ENCODE measurements around the gene RGS6. TPM values are rescaled to one million over a fixed set of nuclear protein-coding genes. Genes with fewer than 3 reads are reported as not detected.

RGS6 gene
- total and polyA plus RNA-seq, 4 donors = 0.21 to 5.4 (median 0.45) TPM

DNA sequence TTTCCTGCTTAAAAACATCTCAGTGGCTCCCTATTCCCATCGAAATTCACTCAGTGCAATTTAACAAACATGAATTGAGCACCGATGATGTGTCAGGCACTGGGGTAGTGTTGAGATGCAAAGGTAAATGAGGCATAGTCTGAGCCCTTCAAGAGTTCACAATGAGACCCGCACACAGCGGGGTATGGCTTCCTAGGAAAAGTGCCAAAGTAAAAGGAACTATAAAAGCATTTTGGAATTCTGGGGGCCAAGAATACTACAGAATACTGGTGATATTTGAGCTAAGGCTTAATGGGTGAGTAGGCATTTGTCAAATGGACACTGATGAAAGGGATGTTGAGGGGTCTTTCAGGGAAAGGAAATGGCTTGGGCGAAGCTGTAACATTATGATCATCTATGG lies 646.3 kb downstream of the RGS6 start:
- no peak for ATAC-seq (ENCODE audit: insufficient read depth, low FRiP score)
- Histone ChIP-seq H3K9me3 (ENCODE audit: control insufficient read depth in 4 of 4, insufficient read depth in 3 of 4, low read length in 3 of 4) (no peaks in the 10 kb centered on the region), H3K9ac (ENCODE audit: insufficient read depth in 1 of 2, low read length in 2 of 2) (no peak overlapping the region), H3K36me3 (ENCODE audit: control insufficient read depth in 4 of 4, insufficient read depth in 4 of 4, low read length in 4 of 4) (no peaks in the 10 kb centered on the region), H3K27me3 (ENCODE audit: control insufficient read depth in 3 of 3, insufficient read depth in 3 of 3, low read length in 2 of 3) (no peaks in the 10 kb centered on the region), H3K27ac (ENCODE audit: low read depth in 1 of 2, low read length in 1 of 2) (no peak overlapping the region), H3K4me1 (ENCODE audit: control insufficient read depth in 5 of 5, insufficient read depth in 5 of 5, low read length in 5 of 5) (peaks cover 0 to 8% (median 0%) of the 10 kb centered on the region in 5 donors), H3K4me3 (no peak overlapping the region)
- DNase-seq = no peak
- WGBS, 2 donors = 90 to 93% methylated on average over 5 of the region's 5 CpGs
- TF ChIP-seq, protein P1, sequence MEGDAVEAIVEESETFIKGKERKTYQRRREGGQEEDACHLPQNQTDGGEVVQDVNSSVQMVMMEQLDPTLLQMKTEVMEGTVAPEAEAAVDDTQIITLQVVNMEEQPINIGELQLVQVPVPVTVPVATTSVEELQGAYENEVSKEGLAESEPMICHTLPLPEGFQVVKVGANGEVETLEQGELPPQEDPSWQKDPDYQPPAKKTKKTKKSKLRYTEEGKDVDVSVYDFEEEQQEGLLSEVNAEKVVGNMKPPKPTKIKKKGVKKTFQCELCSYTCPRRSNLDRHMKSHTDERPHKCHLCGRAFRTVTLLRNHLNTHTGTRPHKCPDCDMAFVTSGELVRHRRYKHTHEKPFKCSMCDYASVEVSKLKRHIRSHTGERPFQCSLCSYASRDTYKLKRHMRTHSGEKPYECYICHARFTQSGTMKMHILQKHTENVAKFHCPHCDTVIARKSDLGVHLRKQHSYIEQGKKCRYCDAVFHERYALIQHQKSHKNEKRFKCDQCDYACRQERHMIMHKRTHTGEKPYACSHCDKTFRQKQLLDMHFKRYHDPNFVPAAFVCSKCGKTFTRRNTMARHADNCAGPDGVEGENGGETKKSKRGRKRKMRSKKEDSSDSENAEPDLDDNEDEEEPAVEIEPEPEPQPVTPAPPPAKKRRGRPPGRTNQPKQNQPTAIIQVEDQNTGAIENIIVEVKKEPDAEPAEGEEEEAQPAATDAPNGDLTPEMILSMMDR (IDR thresholded peaks at IDR 0.05; ENCODE audit: control extremely low read depth, extremely low read depth) = no peak

DNA sequence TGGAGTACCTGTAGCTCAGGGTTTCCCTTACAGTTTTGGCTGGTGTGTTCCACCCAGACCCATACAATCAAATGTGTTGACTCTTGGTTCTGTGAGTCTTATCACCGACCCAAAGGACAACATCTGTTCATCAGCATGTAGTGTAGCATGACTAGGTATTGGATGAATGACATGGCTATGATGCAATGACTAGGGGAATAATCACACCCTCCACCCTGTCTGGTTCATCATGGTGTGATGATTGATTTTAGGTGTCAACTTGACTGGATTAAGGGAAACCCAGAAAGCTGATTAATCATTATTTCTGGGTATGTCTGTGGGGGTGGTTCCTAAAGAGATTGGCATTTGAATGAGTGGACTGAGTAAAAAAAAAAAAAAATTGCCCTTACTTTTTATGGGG lies 650.4 kb downstream of the RGS6 start:
- Histone ChIP-seq H3K4me3 (no peak overlapping the region), H3K9ac (ENCODE audit: insufficient read depth in 1 of 2, low read length in 2 of 2) (no peak overlapping the region), H3K27me3 (ENCODE audit: control insufficient read depth in 3 of 3, insufficient read depth in 3 of 3, low read length in 2 of 3) (no peaks in the 10 kb centered on the region), H3K27ac (ENCODE audit: low read depth in 1 of 2, low read length in 1 of 2) (no peak overlapping the region), H3K36me3 (ENCODE audit: control insufficient read depth in 4 of 4, insufficient read depth in 4 of 4, low read length in 4 of 4) (no peaks in the 10 kb centered on the region), H3K4me1 (ENCODE audit: control insufficient read depth in 5 of 5, insufficient read depth in 5 of 5, low read length in 5 of 5) (no peaks in the 10 kb centered on the region), H3K9me3 (ENCODE audit: control insufficient read depth in 4 of 4, insufficient read depth in 3 of 4, low read length in 3 of 4) (no peaks in the 10 kb centered on the region)
- TF ChIP-seq, protein P1 (IDR thresholded peaks at IDR 0.05; ENCODE audit: control extremely low read depth, extremely low read depth) = no peak
- DNase-seq = no peak
- 88 to 97% methylated on average over 1 of the region's 1 CpG for WGBS, 2 donors
- ATAC-seq (ENCODE audit: insufficient read depth, low FRiP score) = no peak

DNA sequence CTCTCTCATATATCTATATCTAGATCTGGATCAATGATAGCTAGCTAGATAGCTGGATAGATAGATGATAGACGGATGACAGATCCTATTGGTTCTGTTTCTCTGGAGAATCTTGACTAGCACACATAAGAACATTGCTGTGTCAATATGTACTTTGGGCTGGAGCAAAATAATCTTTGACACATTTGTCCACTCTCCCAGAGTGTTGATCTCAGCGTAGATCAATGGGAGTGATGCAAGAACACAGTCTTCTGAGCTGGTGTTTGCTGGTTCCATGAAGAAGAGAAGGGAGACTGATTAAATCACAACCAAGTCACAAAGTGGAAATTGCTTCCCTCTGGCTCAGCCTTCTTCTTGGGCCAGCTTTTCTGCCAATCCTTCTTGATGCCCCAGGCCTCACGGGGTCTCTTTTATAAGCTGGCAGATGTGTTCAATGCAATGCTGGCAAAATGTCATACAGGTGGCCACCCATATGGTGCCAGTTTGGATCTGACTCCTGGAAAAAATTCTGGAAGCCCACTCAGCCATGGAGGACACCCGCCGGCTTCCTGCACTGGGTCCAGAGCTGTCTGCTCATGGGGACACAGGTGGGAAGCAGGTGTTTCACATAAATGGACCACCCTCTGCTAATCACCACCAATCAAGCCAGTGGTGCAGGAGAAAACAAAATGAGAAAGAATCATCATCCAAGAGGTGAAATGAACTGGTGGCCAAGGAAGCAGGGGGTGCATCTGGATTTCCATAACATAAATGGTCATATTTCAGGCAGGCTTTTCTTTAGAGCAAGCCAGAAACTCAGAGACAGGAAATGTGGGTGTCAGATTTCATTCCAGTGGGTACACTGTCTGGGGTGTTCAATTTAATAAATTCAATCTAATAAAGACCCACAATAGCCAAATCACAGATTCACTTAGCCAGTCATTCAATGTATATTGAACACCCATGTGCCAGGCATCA lies 651.4 kb downstream of the RGS6 start:
- no peaks in the 10 kb centered on the region for H3K36me3 ChIP-seq (ENCODE audit: control insufficient read depth in 4 of 4, insufficient read depth in 4 of 4, low read length in 4 of 4)
- ATAC-seq (ENCODE audit: insufficient read depth, low FRiP score) (no peak), DNase-seq (no peak)
- no peak overlapping the region for H3K9ac ChIP-seq (ENCODE audit: insufficient read depth in 1 of 2, low read length in 2 of 2)
- no peak overlapping the region for H3K4me3 ChIP-seq
- peaks cover 0 to under 1% (median 0%) of the 10 kb centered on the region in 4 donors for H3K9me3 ChIP-seq (ENCODE audit: control insufficient read depth in 4 of 4, insufficient read depth in 3 of 4, low read length in 3 of 4)
- TF ChIP-seq, protein P1 (IDR thresholded peaks at IDR 0.05; ENCODE audit: control extremely low read depth, extremely low read depth) = no peak
- no peaks in the 10 kb centered on the region for H3K4me1 ChIP-seq (ENCODE audit: control insufficient read depth in 5 of 5, insufficient read depth in 5 of 5, low read length in 5 of 5)
- no peak overlapping the region for H3K27ac ChIP-seq (ENCODE audit: low read depth in 1 of 2, low read length in 1 of 2)
- H3K27me3 ChIP-seq (ENCODE audit: control insufficient read depth in 3 of 3, insufficient read depth in 3 of 3, low read length in 2 of 3) = no peaks in the 10 kb centered on the region
- 94 to 95% methylated on average over 5 of the region's 5 CpGs for WGBS, 2 donors

All from lung (tissue), 12 donors.